LNCaP clone FGC (cell line): ENCODE measurements around the gene KLHL2.
"Not testable (repeated sequence)": the region's sequence is repeated elsewhere in the genome, so short reads cannot be mapped to it uniquely, and the experiment has no call there.

Experiments used
- DNase-seq: peaks from one replicate; pipeline ENCODE4 v3.0.0-alpha.2; 2011; ENCODE audit warnings: low read depth
- H3K4me3 ChIP-seq: 2 replicates; pipeline ENCODE4 v1.5.1; 2011; ENCODE audit warnings: mild to moderate bottlenecking, low read depth, low read length, control low read depth
- TF ChIP-seq, protein P1 (sequence below): IDR thresholded peaks from 2 replicates; pipeline ENCODE4 v1.5.1; 2012; ENCODE audit warnings: mild to moderate bottlenecking; ENCODE audit not compliant: control insufficient read depth, insufficient read depth; ENCODE audit errors: extremely low read depth

KLHL2 gene

DNA sequence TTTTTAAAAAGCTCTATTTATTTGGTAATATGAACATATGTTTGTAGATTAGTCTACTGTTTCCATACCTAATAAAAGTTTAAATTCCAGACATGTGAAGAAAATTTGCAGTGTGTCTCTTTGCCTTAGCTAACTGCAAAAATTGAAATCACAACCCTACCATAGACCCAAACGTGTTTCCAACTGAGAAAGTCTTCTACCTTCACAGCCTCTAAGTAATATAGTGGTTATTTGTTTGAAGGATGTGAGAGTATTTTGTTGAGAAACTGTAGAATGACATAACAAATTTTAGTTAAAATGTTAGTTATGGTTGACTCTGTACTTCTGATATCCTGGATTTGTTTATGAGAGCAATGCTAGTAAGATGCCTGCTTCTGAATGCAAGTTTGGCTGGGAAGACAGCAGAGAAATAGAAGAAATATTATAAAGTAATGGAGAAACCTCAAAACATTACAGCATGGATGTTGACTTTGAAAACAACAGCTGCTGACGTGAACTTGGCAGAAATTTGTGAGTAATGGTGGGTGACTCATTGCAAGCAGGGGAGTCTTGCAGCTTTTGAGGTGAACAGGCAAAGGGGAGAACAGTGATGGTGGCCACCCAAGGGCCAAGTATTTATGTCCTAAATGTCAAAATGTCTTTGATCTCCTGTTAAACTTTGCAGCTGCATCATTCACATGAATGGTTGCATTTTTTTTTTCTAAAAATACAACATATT is 7.8 kb downstream of the KLHL2 start:
- DNase-seq, H3K4me3 ChIP-seq: not testable (repeated sequence)

DNA sequence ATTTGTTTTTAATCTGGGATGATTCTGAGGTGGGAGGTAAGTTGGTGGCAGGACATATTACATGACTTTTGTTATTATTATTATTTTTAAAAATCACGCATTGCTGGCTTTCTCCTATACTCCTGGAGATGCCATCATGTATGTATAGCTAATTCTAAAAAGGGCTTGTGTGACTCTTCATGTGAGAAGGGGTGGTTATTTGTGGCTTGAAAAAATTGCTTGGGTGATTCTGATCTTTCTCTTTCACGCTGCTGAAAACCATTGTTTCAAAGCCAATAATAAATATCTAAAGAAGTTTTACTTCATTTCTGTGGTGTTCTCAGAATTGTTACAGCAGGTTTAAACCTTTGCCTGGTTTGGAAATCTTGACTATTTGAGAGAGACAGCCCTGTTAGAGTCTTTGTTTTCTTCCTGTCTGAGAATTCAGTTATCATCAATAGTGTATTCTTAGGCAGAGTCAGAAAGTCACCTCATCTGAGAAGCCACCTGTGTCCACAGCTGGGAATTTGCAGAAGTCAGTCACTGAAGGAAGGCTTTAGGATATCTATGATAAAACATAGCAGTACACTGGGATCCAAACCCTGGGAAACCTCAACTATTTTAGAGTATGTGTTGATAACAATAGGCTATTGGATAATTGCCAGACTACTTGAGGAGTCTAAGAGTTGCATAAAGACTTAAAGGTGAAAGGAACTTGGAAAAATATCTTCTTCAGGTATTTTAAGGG is 8.6 kb downstream of the KLHL2 start:
- H3K4me3 ChIP-seq, DNase-seq: not testable (repeated sequence)

DNA sequence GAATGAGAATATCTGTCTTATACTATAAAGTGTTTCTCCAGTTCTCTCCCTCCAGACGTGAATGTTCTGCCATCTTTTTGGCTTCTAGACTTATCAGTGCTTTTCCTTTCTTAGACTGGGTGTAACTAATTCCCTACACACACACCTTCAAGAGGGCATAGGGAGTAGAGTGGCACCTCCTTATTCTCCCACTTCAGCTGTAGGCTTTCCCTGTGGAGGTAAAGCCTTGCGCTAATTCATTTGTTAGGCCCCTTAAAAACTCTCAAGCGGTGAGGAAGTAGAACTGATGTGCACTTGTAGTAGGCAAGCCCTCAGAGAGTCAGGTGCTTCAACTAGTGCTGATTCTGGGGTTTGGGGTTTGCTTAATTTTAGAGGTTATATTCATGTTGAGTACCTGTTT is 10.0 kb downstream of the KLHL2 start:
- no peak for DNase-seq
- no peak overlapping the region for H3K4me3 ChIP-seq
- TF ChIP-seq, protein P1, sequence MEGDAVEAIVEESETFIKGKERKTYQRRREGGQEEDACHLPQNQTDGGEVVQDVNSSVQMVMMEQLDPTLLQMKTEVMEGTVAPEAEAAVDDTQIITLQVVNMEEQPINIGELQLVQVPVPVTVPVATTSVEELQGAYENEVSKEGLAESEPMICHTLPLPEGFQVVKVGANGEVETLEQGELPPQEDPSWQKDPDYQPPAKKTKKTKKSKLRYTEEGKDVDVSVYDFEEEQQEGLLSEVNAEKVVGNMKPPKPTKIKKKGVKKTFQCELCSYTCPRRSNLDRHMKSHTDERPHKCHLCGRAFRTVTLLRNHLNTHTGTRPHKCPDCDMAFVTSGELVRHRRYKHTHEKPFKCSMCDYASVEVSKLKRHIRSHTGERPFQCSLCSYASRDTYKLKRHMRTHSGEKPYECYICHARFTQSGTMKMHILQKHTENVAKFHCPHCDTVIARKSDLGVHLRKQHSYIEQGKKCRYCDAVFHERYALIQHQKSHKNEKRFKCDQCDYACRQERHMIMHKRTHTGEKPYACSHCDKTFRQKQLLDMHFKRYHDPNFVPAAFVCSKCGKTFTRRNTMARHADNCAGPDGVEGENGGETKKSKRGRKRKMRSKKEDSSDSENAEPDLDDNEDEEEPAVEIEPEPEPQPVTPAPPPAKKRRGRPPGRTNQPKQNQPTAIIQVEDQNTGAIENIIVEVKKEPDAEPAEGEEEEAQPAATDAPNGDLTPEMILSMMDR = no peak

DNA sequence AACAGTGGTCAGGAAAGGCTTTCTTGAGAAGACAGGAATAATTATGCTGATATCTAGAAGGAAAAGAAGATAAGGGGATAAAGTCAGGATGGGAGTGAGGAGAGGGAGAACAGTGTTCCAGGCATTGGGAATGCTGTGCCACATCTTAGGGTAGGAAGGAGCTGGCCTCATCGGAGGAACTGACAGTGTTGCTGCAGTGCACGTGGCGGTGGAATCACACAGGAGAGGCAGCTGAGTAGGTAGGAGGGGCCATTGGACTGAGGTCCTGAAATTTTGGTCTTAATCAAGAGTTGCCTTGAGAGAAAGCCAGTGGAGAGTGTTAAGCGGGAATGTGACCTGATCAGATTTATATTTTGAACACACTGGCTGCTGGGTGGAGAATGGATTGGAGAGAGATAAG is 13.9 kb downstream of the KLHL2 start:
- DNase-seq, H3K4me3 ChIP-seq: not testable (repeated sequence)

DNA sequence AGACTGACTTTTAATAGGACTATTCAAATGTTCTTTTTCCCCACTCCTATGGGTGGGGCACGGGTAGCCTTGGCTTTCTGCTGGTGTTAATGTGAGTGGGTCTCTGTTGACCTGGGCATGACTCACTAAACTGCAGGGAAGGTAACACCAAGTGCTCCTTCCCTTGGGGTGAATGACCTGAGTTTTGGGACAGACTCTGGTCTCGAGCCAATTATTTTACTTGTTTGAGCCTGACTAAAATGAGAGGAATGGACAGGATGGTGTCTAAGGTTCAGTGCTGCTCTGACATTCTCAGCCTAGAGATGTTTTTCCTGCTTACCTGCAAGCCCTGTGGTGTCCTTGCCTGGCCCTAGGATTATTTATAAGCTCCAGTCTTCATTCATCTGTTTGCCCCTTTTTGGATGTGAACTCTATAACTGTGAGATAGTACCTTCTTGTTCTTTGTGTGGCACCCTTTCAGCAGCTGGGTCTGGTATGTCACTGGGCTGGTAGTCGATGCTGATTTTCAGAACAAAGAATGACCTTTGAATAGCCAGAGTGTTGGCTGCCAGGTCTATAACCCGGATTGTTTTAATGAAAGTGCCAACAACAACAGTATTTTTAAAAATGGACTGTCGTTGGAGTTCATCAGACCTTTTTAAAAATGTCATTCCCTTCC is 14.8 kb downstream of the KLHL2 start:
- H3K4me3 ChIP-seq, DNase-seq: not testable (repeated sequence)

DNA sequence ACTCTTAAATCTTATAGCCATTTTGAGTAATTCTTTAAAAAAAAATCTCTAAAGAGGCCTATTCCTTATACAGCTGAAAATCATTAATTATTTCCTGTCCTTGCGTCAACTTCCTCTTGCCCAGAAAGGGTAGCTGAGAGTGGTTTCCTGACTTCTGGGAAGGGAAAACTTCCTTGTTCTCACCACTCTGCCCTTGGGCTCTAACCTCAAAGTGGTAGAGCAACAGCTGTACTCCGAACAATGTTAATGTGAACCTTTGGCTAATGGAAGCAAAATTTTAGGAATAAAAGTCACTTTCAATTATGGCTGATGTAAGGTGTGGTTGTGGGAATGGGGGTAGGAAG is 15.3 kb downstream of the KLHL2 start:
- TF ChIP-seq, protein P1 = no peak
- DNase-seq = no peak
- no peak overlapping the region for H3K4me3 ChIP-seq

DNA sequence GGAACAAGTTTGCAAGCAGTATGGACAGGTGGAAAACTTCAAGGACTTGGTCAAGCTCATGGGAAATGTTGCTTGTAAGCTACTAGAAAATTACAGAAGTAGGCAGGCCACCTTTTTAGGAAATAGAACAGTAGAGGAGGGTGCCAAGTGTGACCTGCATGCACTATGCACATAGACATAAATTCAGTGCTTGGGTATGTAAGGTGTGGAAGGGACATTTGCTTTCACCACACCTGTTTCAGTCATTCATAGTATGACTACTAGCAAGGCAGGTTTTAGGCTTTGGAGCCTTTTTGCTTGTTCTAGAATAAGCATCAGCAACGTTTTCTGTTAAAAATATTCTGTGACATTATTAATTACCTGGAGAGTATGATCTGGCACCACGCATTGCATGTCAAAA is 20.0 kb downstream of the KLHL2 start:
- not testable (repeated sequence) for DNase-seq, H3K4me3 ChIP-seq

DNA sequence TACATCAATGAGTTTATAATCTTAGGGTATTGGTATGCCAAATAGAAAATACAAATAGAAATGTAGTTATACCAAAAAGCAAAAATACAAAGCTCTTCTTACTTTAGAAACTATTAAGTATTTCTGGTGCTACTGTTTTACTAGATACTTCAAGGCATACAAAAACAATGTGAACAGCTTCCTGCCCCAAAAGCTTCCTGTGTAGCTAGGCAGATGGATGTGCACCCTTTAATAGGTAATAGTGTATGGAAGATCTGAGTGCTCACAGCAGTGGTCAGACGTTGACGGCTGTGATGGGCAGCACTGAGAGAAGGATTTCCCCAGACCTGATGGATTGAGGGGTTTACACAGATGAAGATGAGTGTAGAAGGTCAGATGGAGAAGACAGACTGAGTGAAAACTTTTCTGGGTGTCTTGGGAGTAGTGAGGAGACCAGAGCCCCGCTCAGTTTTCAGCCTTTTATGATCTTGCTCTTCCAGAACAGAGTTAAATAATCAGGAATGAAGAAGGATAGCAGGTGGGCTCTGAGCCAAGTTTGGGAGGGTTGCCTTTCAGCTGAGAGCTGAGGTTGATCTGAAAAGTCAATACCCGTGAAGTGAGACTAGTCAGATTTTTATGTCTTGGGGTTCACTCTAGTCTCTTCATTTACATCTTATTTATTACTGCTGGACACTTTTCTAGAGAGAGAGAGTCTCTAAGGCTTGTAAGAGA is 22.3 kb downstream of the KLHL2 start:
- not testable (repeated sequence) for DNase-seq, H3K4me3 ChIP-seq

DNA sequence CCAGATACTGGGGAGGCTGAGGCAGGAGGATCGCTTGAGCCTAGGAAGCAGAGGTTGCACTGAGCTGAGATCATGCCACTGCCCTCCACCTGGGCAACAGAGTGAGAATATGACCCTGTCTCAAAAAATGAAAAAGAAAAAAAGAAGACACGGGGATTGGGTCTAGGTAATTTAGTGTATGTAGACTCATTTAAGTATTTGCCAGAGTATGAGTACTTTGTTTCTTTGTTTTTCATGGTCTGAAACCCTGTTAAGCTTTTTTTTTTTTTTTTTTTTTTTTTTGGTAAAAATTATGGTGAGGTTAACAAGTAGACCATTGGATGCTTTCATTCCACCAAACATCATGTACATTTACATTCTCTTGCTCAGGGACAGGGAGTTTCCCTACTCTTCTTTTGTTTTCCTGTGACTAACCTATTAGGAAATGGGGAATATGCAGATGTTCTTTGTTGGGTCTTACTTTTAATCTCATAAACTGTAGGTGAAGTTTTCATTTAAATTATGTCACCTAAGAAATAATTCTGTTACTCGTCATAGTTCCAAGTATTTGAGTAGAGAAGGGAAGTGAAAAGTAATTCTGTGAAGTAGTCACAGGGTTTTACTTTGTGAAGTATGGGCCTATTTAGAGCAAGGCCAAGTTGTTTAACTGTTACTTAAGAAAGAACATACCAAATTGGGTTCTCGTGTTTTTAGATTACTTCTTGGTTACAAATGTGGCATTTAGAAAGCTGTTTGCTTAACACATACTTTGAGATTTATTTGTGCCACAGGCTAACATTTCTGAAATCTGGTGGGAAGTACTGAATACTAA is 25.5 kb downstream of the KLHL2 start:
- not testable (repeated sequence) for H3K4me3 ChIP-seq, DNase-seq

DNA sequence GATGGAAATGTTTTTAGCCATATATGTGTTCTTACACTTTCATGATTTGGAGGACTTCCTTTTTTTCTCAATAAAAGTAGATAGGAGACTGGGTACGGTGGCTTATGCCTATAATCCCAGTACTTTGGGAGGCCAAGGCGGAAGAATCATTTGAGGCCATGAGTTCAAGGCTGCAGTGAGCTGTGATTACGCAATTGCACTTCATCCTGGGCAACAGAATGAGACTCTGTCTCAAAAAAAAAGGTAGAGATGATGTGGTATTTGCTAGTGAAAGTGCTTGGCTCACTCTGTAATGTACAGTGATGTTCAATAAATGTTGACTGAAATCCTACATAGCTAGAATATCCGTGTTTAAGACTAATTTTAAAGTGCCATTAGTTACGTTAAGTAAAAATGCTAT is 27.4 kb downstream of the KLHL2 start:
- TF ChIP-seq, protein P1 = no peak

DNA sequence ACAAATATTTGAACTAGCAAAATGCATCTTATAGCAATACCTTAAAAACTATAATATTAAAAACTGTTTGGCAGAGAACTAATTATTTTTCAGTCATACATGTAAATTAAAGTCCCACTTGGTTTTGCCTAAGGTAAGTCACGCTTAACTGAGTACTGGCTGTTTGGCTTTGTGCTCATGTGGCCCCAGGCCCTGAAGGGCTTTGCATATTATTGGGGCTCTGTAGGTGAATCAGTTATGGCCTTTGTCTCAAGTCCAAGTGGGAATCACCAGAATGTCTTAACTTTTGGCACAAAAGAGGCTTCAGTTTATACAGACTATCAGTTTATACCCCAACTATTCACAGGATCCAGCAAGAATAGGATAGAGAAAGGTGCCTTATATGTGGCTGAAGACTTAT is 29.5 kb downstream of the KLHL2 start:
- DNase-seq, H3K4me3 ChIP-seq: not testable (repeated sequence)

More for the DNA sequence above, 27.4 kb downstream of the KLHL2 start:
- no peak overlapping the region for H3K4me3 ChIP-seq
- DNase-seq = no peak

DNA sequence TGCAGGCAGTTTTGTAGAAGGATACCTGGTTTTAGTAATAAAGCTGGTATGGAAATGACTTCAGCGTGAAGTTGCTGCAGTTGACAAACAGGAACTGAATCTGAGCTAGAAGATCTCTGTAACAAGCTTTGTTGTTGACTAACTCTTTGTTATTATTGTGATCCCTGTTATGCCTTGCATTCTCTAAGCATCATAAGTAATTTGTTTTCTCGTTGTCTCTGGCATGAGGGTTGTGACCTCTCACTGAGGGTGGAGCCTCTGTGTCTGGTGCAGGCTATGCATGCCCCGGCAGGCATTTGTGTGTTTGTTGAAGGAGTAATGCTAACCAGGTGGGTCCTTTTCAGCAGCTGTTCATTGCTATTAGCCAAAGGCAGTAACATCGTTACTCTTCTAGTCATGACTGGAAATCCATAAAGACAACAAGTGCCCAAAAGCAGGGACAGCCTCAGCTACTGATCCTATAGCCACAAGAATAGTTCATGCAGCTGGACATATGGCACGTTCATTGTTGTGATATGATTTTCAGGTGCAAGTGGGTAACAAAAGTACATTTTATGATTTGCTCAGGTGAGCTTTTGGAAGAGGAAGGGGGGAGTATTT is 30.8 kb downstream of the KLHL2 start:
- DNase-seq, H3K4me3 ChIP-seq: not testable (repeated sequence)

DNA sequence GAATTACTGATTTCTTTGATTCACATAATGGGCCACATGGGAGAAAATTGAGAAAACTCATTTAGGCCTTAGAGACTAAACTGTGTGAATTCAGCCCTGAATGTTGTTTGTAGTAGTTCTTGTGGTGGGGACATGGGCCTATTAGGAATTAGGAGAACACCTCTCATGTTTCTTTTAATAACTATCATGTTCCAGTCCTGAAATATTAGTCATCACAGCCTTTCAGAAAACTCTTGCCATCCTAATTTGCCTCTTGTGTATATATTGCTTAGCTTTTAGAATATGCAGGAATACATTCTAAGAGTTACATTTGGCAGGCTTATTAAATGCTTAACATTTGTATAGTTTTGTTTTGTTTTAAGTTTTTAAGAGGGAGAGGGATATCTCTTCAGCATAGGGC is 33.4 kb downstream of the KLHL2 start:
- not testable (repeated sequence) for H3K4me3 ChIP-seq, DNase-seq

DNA sequence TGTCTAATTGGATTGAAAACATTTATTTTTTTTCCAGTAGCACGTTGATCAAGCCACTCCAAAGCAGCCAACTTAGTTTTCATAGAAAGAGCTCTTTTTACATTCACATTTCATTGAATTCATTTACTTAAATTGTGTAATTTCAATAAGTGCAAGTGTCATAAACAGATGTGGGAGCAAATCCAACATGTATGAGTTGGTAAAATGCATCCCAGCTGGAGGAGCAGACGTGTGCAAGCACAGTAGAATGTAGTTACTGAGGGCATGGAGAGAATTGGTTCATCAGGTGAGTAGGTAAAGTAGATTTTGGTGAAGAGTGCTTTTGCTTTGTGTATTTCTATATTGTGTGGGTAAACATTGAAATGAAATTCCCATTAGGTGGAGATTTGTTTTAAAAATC is 36.8 kb downstream of the KLHL2 start:
- DNase-seq, H3K4me3 ChIP-seq: not testable (repeated sequence)
